SK-N-DZ (cell line): ENCODE data around the gene PALB2.
"Not testable (repeated sequence)": the region's sequence is repeated elsewhere in the genome, so short reads cannot be mapped to it uniquely, and the experiment has no call there.

Experiments used
- DNase-seq: peaks from one replicate; pipeline ENCODE4 v3.0.0-alpha.2; 2015; ENCODE audit warnings: low spot score

PALB2 gene

DNA sequence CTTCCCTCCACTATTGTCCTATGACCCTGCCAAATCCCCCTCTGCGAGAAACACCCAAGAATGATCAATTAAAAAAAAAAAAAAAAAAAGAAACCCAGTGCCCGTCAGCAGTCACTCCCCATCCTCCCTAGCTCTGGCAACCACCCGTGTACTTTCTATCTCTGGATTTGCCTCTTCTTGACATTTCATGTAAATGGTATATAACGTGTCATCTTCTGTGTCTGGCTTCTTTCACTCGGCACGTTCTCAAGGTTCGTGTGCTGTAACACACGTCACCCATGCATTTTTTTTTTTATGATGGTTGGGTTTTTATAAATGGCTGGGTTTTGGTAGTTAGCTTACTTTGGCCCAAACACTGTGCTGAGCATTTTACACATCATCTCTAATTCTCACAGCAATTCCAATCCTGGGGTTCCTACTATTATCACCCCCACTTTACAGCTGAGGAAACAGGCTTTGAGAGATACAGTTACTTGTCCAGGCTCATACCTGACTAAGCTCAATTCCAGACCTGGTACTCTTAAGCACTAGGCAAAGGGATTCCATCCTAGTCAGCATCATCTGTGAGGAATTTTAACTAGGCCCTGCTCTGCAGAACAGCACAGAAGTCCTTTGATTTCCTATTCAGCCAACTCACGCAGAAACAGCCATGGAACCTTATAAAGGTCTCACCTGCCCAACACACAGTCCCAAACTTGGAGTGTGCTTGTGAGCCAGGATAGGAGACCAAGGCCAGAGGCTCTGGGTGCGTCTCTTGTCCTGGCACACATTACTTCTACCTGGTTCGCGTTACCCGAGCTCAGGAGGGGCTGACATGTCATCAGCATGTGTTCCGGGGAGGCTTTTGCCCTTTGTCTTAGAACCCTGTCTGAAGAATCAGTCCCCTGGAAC is 56.7 kb downstream of the PALB2 start:
- no peak for DNase-seq

DNA sequence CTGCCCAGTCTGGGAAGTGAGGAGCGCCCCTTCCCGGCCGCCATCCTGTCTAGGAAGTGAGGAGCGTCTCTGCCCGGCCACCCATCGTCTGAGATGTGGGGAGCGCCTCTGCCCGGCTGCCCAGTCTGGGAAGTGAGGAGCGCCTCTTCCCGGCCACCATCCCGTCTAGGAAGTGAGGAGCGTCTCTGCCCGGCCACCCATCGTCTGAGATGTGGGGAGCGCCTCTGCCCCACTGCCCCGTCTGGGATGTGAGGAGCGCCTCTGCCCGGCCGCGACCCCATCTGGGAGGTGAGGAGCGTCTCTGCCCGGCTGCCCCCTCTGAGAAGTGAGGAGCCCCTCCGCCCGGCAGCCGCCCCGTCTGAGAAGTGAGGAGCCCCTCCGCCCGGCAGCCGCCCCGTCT is 57.8 kb downstream of the PALB2 start:
- not testable (repeated sequence) for DNase-seq

DNA sequence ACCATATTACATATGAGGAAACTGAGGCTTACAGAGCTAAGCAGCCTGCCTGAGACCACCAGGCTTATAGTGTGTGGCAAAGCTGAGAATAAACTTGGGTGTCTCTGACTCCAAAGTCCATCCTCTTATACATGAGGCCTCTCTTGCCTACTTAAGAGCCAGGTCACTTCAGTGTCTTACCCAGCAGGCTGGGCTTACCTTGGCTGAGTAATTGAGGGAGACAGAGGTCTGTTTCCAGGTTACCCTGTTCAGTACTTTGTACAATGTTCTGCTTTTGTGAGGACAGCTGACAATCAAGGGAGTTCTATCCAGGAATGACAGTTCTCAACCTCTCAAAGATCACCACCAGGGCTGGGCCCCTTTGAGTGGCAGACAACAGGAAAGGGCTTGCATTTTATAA is 59.3 kb downstream of the PALB2 start:
- DNase-seq: no peak

- no peak for DNase-seq
These were observed 60.7 kb downstream of the PALB2 start for GRCh38 chr16:23580391-23580790.

- DNase-seq: no peak
These were observed 61.7 kb downstream of the PALB2 start for GRCh38 chr16:23579371-23579770.

GRCh38 chr16:23578101-23578830 is 62.8 kb downstream of the PALB2 start:
- DNase-seq: no peak

DNA sequence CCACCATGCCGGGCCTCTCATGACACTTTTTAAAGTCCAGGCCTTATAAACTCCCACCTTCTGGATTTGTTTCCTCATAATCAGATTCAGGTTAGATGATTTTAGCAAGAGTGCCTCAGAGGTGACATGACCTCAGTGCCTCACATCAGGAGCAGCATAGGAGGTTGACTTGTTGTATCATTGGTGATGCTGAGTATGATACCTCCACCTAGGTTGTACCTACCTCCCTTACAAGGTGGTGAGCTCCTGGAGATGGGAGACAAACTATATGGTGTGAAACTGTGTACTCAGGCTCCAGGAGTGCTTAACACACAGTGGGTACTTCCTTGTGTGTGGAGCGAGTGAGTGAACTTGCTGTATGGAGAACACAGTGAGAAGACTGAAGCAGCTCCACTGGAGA is 63.6 kb downstream of the PALB2 start:
- DNase-seq: no peak

DNA sequence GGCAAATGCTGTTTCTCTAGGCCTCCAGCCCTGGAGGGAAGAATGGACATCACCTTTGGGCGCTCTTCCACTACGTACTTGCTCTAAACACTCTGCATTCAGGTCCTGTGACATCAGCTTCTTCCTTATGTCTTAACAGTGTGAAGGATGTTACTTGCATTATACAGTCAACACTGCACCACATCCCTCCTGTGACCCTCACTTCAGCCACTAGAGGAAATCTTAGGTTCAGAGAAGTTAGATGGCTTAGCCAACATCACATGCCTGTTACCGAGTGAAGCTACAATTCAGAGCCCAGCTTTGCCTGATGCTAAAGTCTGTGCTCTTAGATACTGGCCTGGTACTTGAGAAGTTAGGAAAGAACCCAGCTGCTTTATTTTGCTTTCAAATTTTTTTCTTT is 65.3 kb downstream of the PALB2 start:
- no peak for DNase-seq

GRCh38 chr16:23573817-23574216 is 67.3 kb downstream of the PALB2 start:
- DNase-seq: no peak

- DNase-seq: no peak
These were observed 68.7 kb downstream of the PALB2 start for GRCh38 chr16:23572394-23572793.

- DNase-seq: no peak
These were observed 69.2 kb downstream of the PALB2 start for GRCh38 chr16:23571895-23572294.

- DNase-seq: no peak
These were observed 70.0 kb downstream of the PALB2 start for GRCh38 chr16:23570992-23571632.

GRCh38 chr16:23567602-23568001 is 73.5 kb downstream of the PALB2 start:
- no peak for DNase-seq

- no peak for DNase-seq
These were observed 74.4 kb downstream of the PALB2 start for GRCh38 chr16:23566724-23567123.

DNA sequence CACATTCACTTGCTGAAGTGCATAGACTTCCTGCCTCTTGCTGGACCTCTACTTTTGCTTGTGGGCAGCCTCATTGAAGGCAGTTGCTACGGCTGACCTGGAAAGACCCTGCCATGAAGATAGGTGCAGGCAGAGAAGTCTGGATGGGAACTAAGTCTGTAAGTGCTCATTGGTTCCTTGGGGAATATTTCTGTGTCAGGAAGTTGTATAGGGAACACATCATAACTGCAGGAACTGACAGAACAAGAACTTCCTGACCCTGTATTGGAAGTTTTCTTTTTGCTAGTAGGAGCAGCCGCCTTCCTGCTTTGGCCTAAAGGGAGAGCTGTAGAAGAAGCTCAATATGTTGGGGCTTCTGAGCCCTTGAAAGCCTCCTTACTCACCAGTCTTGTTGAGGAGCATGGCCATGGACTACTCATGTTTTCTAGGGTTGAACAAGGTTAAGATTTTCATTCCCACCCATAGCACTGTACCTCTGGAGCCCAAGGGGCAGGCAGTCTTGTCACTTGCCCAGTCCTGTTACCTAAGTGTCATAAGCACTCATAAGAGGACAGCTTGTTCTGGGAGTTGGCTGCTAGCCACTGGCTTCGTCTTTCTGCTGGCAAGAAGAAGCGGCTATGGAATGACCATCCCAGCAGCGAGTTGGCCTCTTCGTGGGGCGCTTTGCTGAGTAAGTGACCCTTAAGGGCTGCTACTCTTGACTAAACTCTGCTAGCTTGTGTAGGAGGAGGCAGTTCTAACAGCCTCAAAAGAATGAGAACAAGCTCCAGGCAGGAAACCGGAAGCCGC is 76.3 kb downstream of the PALB2 start:
- DNase-seq: no peak

DNA sequence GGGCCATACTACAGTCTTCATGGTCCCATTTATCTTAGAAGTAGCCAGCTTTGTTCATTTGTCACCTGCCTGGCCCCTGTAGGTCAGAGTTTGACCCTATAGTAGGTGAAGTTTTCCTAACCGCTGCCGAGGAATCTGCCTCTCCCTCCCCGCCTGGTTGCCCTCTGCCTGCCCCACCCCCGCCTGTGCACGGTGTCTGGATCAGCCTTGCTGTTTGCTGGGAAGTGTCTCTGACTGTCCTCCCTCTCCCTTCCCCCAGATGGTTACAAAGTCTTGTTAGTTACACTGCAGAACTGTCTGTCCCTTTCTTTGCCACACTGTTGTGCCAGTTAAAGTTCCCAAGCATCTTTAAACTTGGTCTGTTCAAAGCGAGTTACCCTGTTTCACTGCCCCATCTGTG is 77.9 kb downstream of the PALB2 start:
- DNase-seq: no peak

DNA sequence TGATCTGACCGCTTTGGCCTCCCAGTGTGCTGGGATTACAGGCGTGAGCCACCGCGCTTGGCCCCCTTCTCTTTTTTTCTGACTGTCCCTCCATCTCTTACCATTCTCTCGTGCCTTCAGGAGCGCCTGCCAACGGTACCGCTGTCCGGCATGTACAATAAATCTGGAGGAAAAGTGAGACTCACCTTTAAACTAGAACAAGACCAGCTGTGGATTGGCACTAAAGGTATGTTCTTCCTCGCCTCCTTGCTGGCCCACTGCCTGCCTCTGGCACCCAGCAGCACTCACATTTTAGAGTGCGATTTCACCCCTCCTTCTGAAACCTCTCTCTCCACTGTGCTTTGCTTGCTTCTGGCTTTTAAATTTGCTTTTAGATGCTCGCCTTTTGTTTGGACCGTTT is 78.6 kb downstream of the PALB2 start:
- DNase-seq: no peak

DNA sequence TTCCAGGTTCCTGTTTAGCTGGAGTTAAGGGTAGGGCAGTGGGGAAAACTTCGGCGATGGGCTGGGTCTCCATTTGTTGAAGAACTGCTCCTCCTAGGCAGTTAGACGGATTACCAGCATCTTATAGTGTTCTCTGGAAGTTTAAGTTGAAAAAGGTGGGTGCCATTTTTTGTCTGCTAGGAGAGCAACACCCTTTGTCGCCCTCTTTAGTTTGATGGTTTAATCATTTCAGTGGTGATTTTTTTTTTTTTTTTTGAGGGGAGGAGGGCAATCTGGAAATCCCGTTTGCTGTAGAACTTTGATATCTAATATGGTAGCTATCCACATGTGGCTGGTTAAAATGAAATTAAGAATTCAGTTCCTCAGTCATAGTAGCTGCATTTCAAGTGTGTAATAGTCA is 79.5 kb downstream of the PALB2 start:
- DNase-seq: no peak

GRCh38 chr16:23557779-23558702 is 83.1 kb downstream of the PALB2 start:
- no peak for DNase-seq
